ENCODE data around the gene HOXA10.

The HOXA10 gene

GRCh38 chr7:27179503-27180430, 5.6 kb upstream of the HOXA10 start:
- no peak for DNase-seq (ENCODE audit: low read depth, low spot score)

DNA sequence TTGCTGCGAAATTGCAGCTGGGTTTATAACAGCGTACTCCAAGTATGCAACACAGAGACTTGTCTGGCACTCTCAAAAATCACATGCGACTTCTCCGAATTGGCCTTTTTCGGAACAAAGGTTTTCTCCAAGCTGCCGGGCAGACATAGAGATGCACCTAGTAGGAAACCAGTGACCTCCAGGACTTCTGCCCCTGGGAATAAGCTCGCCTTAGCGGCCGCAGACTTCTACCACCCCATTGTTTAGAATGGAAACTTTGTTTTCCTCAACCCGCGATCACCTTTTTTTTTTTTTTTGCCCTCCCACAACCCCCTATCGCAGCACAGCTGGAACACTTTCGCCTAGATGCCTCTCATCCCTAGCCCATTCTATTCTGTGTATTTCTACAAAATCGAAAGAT, 4.9 kb upstream of the HOXA10 start:
- DNase-seq (ENCODE audit: low read depth, low spot score) = no peak

GRCh38 chr7:27178366-27178765, 4.2 kb upstream of the HOXA10 start:
- DNase-seq (ENCODE audit: low read depth, low spot score) = no peak

- DNase-seq (ENCODE audit: low read depth, low spot score) = no peak
Measured at GRCh38 chr7:27177795-27178320, 3.7 kb upstream of the HOXA10 start.

GRCh38 chr7:27176962-27177794, 3.1 kb upstream of the HOXA10 start:
- no peak for DNase-seq (ENCODE audit: low read depth, low spot score)

DNA sequence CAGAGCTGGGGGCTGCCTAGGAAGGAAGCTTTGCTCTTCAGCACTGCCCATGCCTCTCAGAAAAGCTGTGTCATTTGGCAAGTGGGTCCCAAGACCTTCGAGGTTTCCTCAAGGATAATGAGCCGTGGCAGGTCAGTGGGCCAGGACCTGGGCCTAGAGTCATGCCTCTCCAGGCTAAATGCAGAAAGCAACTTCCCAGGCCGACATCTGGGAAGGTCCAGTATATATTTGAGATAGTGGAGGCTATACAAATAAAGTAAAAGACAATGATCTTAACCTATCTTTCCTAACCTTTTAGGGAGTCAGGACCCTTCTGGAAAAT, 2.4 kb upstream of the HOXA10 start:
- DNase-seq (ENCODE audit: low read depth, low spot score) = no peak

- no peak for DNase-seq (ENCODE audit: low read depth, low spot score)
Measured at GRCh38 chr7:27175626-27176523, 1.8 kb upstream of the HOXA10 start.

DNA sequence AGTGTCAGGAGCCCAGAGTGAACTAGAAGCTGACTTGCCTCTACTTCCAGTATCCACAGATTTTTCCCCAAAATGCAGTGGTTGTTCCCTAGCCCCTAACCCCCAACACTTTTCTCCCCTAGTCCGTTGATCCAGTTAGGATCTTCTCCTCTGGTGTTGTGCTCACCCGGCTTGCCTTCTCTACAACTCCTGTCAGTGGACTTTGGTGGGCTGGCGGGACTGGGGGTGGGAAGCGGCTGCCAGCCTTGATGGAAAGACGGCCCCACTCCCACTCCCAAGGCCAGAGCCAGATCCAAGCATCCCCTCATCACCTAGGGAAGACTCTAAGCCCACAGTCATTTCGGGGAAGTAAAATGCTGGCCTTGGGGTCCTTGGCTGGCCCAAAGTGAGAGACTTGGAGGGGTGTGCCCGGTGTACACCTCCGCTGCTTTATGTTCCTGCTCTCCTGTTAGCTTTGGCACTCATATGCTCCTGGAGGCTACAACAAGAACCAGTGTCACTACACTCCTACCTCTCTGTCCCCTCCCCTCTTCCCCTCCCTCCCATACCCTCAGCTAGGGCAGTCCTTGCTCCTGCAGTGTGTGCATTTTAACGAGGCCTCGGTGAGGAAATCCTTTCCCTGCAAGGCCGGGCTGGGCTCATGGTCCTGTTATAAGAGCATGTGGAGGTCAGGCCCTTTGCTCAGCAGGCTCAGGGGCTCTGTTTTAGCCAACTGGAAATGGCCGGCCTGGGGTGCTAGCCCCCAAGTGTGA, 930 bp upstream of the HOXA10 start:
- DNase-seq (ENCODE audit: low read depth, low spot score) = no peak

DNA sequence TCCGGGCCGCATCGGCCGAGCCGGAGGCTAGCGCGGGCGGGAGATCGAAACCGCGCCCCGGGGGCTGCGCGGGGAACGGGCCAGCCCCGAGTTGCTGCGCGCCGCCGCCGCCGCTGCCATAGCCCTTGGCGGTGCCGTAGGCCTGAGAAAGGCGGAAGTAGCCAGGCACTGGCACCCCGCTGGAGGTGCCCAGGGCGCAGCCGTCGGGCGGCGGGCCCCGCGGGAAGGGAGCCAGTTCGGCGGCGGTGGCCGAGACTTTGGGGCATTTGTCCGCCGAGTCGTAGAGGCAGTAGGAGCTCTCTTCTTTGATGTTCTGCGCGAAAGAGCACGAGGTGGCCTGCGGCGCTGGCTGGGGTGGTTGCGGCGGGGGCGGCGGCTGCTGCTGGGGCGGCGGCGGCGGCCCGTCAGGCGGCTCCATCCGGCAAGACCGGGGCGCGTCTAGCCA, 587 bp downstream of the HOXA10 start:
- DNase-seq (ENCODE audit: low read depth, low spot score) = no peak

- no peak for DNase-seq (ENCODE audit: low read depth, low spot score)
Measured at GRCh38 chr7:27172823-27173510, 1.2 kb downstream of the HOXA10 start.

DNA sequence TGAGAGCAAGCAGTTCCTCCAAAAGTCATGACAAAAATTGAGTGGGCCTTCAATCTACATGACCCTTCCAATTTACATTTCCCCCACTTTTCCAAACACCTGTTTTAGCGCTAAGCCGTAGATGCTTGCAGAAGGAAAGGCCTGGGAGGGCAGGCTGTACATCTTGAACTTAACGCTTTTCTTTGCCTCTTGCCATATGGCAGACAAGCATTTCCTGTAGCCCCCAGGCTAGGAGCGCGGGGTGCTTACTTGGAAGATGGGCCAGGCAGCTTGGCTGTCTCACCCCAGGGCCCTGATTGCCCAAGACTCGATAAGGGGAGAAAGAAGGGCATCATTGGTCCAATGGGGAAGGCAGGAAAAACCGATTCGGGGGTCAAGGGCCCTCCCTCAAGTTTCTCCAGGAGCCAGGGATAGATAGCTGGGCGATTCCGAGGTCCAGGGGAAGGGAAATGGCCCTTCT, 1.8 kb downstream of the HOXA10 start:
- DNase-seq (ENCODE audit: low read depth, low spot score) = no peak

GRCh38 chr7:27171637-27172314, 2.3 kb downstream of the HOXA10 start:
- no peak for DNase-seq (ENCODE audit: low read depth, low spot score)

DNA sequence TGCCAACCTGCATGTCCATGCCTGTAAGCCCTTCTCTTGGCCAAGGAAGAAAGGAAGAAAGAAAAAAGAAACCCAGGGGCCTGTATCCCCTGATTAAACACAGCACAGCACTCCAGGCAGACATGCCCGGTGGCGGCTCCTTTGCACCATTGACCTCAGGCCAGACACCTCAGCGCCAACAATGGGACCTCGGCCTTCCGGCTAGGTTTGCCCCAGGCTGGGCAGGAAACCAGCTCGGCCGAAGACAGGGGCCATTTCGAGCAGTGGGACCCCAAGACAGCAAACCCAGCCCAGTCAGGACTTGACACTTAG, 2.8 kb downstream of the HOXA10 start:
- no peak for DNase-seq (ENCODE audit: low read depth, low spot score)

- no peak for DNase-seq (ENCODE audit: low read depth, low spot score)
Measured at GRCh38 chr7:27170426-27171324, 3.4 kb downstream of the HOXA10 start.

DNA sequence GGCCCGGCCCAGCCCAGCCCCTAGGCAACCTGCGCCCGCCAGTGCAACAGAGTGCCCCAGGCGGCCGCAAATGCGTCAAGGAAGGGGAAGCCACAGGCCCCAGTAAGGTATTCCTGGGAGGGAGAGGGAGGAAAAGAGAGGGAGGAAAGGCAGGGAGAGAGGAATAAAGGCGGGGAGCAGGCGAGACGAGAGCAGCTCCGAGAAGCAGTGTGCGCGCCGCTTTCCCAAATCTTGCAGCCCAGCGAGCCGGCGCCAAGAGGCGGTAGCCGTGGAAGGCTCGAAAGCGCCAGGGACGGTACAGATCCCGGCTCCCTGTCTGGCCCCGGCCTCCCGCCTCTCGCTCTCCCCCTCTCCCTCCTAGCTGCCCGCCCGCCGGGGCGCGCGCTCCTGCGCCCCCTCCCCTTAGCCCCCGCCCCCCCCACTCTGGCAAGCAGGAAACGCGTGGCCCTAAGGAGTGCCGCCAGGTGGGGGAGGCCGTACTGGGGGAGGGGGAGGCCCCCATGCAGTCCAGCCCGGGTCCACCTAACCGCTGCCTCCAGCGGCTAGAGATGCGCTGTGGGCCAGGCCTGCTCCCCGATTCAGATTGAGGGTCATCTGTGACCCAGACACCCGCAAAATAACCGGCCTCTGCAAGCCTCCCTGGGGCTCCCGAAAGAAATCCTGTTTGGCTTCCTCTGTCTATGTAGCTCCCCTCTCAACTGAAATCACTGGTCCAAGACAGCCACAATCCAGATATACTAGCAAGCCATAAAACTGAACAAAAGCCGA, 4.3 kb downstream of the HOXA10 start:
- DNase-seq (ENCODE audit: low read depth, low spot score) = no peak

DNA sequence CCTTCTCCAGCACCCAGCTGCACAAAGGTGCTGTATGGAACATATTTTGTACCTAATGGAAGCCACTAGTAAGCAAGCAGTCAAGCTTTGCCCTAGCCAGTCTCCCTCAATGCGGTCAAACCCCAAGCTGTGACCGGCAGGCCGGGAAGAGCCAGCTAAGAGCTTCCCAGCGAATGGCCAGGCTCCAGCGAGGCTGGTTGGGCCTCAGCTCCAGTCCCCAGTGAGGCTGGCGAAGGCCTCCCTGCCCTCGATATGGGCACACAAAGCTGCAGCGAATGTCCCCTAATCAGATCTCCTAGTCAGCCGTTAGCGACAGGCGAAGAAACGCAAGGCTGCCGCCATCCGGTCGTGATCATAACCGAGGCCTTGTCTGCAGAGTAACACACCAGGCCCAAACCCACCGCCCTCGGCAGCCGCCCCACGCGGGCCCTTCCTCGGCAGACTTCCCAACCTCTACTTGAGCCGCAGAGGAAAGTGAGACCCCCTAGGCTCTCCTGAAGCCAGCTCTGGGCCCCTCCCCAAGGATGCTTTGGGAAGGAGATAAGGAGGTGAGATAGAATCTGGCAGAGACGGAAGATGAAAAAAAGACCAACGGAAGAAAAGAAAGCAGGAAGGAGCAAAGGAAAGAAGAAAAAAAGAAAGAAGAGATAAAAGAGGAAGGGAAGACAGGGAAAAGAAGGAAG, 5.7 kb downstream of the HOXA10 start:
- DNase-seq (ENCODE audit: low read depth, low spot score) = no peak

DNA sequence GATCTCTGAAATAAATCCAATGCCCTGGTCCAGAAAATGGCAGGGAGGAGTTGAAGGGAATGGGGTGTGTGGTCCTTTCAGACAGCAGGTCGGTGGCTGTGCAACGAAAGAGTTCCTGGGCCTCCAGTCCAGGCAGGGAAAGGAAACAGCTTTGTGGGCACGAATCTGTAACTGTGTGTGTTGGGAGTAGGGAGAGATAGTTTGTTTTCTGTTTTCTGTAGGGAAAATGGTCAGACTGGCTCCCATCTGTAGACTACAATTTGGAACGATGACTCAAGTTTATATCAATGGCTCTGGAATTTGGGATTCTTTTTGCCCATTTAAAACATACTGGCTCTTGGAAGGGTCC, 6.2 kb downstream of the HOXA10 start:
- no peak for DNase-seq (ENCODE audit: low read depth, low spot score)

Measured in brain pericyte (primary cell).